ENCODE measurements around the gene FOXJ3. TPM values are rescaled to one million over a fixed set of nuclear protein-coding genes. Genes with fewer than 3 reads are reported as not detected.

Gene FOXJ3
- total RNA-seq, 2 experiments from 2014 or later = 43.1 to 44.0 TPM

GRCh38 chr1:42186152-42186551, 148.9 kb downstream of the FOXJ3 start:
- CTCF ChIA-PET = interaction anchor here (0.6 to 2.8 kb wide), 2 partner anchors 13 to 51 kb away, joined by 3 to 18 read pairs; no protein-coding TSS in a partner anchor

GRCh38 chr1:42184616-42185015, 150.4 kb downstream of the FOXJ3 start:
- intact Hi-C loops (cut with micrococcal nuclease) = no loop called here
- CTCF ChIA-PET = interaction anchor here (1.0 to 1.4 kb wide), 3 partner anchors 11 to 21 kb away, joined by 3 to 6 read pairs (median 4); no protein-coding TSS in a partner anchor
- POLR2A ChIA-PET = interaction anchor here (1.9 kb wide), 1 partner anchor 12 kb away, joined by 4 read pairs; no protein-coding TSS in a partner anchor
- DNase-seq = no peak
- H3K4me1 Mint-ChIP-seq (ENCODE audit: low read depth) = peaks cover 5% of the 10 kb centered on the region
- H3K9me3 Mint-ChIP-seq = no peaks in the 10 kb centered on the region
- peaks cover 15% of the 10 kb centered on the region for H3K36me3 Mint-ChIP-seq (ENCODE audit: low read depth)
- no peak overlapping the region for H3K4me3 Mint-ChIP-seq
- peak overlapping the region; percentile 4 for H3K27ac Mint-ChIP-seq
- TF ChIP-seq CTCF (IDR thresholded peaks at IDR 0.05) = no peak
- H3K27me3 Mint-ChIP-seq = no peaks in the 10 kb centered on the region
- no peak for ATAC-seq

More at GRCh38 chr1:42186152-42186551, 148.9 kb downstream of the FOXJ3 start:
- no peak for DNase-seq
- intact Hi-C loops (cut with micrococcal nuclease) = no loop called here
- H3K9me3 Mint-ChIP-seq = no peaks in the 10 kb centered on the region
- H3K4me1 Mint-ChIP-seq (ENCODE audit: low read depth) = peaks cover 5% of the 10 kb centered on the region
- no peak for TF ChIP-seq CTCF (IDR thresholded peaks at IDR 0.05)
- POLR2A ChIA-PET = interaction anchor here (1.1 kb wide), 1 partner anchor 12 kb away, joined by 3 read pairs; no protein-coding TSS in a partner anchor
- H3K27me3 Mint-ChIP-seq = no peaks in the 10 kb centered on the region
- no peak overlapping the region for H3K4me3 Mint-ChIP-seq
- H3K27ac Mint-ChIP-seq = peak overlapping the region; percentile 11
- peaks cover 23% of the 10 kb centered on the region for H3K36me3 Mint-ChIP-seq (ENCODE audit: low read depth)
- no peak for ATAC-seq

- Mint-ChIP-seq H3K36me3 (ENCODE audit: low read depth) (peaks cover 13% of the 10 kb centered on the region), H3K4me3 (no peak overlapping the region), H3K4me1 (ENCODE audit: low read depth) (peaks cover 5% of the 10 kb centered on the region), H3K9me3 (no peaks in the 10 kb centered on the region), H3K27me3 (no peaks in the 10 kb centered on the region), H3K27ac (no peak overlapping the region)
- intact Hi-C loops (cut with micrococcal nuclease) = no loop called here
- TF ChIP-seq CTCF (IDR thresholded peaks at IDR 0.05) = no peak
- CTCF ChIA-PET = interaction anchor here (1.3 to 1.4 kb wide), 2 partner anchors 10 to 12 kb away, joined by 4 to 6 read pairs; no protein-coding TSS in a partner anchor
- DNase-seq = no peak
- POLR2A ChIA-PET = interaction anchor here (1.9 kb wide), 1 partner anchor 11 kb away, joined by 4 read pairs; no protein-coding TSS in a partner anchor
- ATAC-seq = no peak
Measured at GRCh38 chr1:42183957-42184268, 151.1 kb downstream of the FOXJ3 start.

- DNase-seq (no peak), ATAC-seq (no peak)
- intact Hi-C loops (cut with micrococcal nuclease) = no loop called here
- Mint-ChIP-seq H3K4me3 (no peak overlapping the region), H3K36me3 (ENCODE audit: low read depth) (peaks cover 13% of the 10 kb centered on the region), H3K4me1 (ENCODE audit: low read depth) (peaks cover 5% of the 10 kb centered on the region), H3K27ac (no peak overlapping the region), H3K9me3 (no peaks in the 10 kb centered on the region), H3K27me3 (no peaks in the 10 kb centered on the region)
- ChIA-PET POLR2A (interaction anchor here (0.6 kb wide), 1 partner anchor 281 kb away, joined by 3 read pairs; no protein-coding TSS in a partner anchor), CTCF (interaction anchor here (1.1 to 1.4 kb wide), 3 partner anchors 9 to 12 kb away, joined by 4 to 8 read pairs (median 6); no protein-coding TSS in a partner anchor)
- no peak for TF ChIP-seq CTCF (IDR thresholded peaks at IDR 0.05)
Measured at GRCh38 chr1:42183210-42183956, 151.7 kb downstream of the FOXJ3 start.

- H3K4me1 Mint-ChIP-seq (ENCODE audit: low read depth) = peaks cover 5% of the 10 kb centered on the region
- peaks cover 15% of the 10 kb centered on the region for H3K36me3 Mint-ChIP-seq (ENCODE audit: low read depth)
- peak overlapping the region; percentile 50 for H3K27ac Mint-ChIP-seq
- no peak for ATAC-seq
- no peak for TF ChIP-seq CTCF (IDR thresholded peaks at IDR 0.05)
- no peaks in the 10 kb centered on the region for H3K27me3 Mint-ChIP-seq
- ChIA-PET CTCF (no interaction called here), POLR2A (no interaction called here)
- H3K4me3 Mint-ChIP-seq = no peak overlapping the region
- no peak for DNase-seq
- intact Hi-C loops (cut with micrococcal nuclease) = no loop called here
- no peaks in the 10 kb centered on the region for H3K9me3 Mint-ChIP-seq
Measured at GRCh38 chr1:42181687-42182086, 153.3 kb downstream of the FOXJ3 start.
